Measurements from ENCODE around the gene CTDSPL.

- TF ChIP-seq CTCF (IDR thresholded peaks at IDR 0.05; ENCODE audit: control extremely low read depth in 1 of 3, insufficient read depth in 1 of 3, low read depth in 1 of 3, low read length in 3 of 3) (no peak), POLR2A (IDR thresholded peaks at IDR 0.05; ENCODE audit: control extremely low read depth in 1 of 2, low read depth in 2 of 2, low read length in 2 of 2) (no peak), EGR1 (IDR thresholded peaks at IDR 0.05; ENCODE audit: borderline replicate concordance, low read depth, low read length) (no peak), EZH2 (IDR thresholded peaks at IDR 0.05; ENCODE audit: low read depth, low read length, severe bottlenecking) (no peak), SP1 (IDR thresholded peaks at IDR 0.05; ENCODE audit: low read depth, low read length) (no peak), ATF3 (IDR thresholded peaks at IDR 0.05; ENCODE audit: insufficient read depth, low read depth, low read length) (no peak), EP300 (IDR thresholded peaks at IDR 0.05; ENCODE audit: borderline replicate concordance in 1 of 2, low read depth in 2 of 2, low read length in 2 of 2) (no peak), CREB1 (IDR thresholded peaks at IDR 0.05) (no peak), NRF1 (IDR thresholded peaks at IDR 0.05; ENCODE audit: low read depth, low read length) (no peak), JUND (IDR thresholded peaks at IDR 0.05; ENCODE audit: low read length) (no peak), CEBPB (IDR thresholded peaks at IDR 0.05; ENCODE audit: low read depth, low read length) (no peak), RFX5 (IDR thresholded peaks at IDR 0.05; ENCODE audit: borderline replicate concordance, low read depth, low read length) (no peak), CHD2 (IDR thresholded peaks at IDR 0.05; ENCODE audit: low read length) (no peak)
- TF ChIP-seq, protein P1, sequence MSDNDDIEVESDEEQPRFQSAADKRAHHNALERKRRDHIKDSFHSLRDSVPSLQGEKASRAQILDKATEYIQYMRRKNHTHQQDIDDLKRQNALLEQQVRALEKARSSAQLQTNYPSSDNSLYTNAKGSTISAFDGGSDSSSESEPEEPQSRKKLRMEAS (IDR thresholded peaks at IDR 0.05): no peak
These were observed 62.8 kb downstream of the CTDSPL start for GRCh38 chr3:37924453-37924852.
